RWPE2 (cell line): Measurements from ENCODE around the gene PHACTR1.

Experiments
- ATAC-seq: fragments of 200-7000 bp; cut with Tn5 transposase; 3 replicates; pipeline ENCODE4 v1.9.1; 2021; ENCODE audit warnings: low read depth
- DNase-seq: peaks from one replicate; pipeline ENCODE4 v3.0.0-alpha.2; 2020; ENCODE audit warnings: low spot score
- H3K27ac ChIP-seq: fragments of 450-650 bp; 2 replicates; pipeline ENCODE4 v1.5.1; 2017; ENCODE audit warnings: mild to moderate bottlenecking; ENCODE audit not compliant: poor library complexity, severe bottlenecking
- H3K27me3 ChIP-seq: fragments of 250-450 bp; sonication (Bioruptor Pico); 2 replicates; pipeline ENCODE4 v1.5.1; 2021; ENCODE audit warnings: mild to moderate bottlenecking, moderate library complexity; ENCODE audit not compliant: insufficient read depth, poor library complexity, severe bottlenecking
- H3K36me3 ChIP-seq: fragments of 250-450 bp; sonication (Bioruptor Pico); 2 replicates; pipeline ENCODE4 v1.5.1; 2020; ENCODE audit warnings: low read depth, mild to moderate bottlenecking, moderate library complexity
- H3K4me1 ChIP-seq: fragments of 250-450 bp; sonication (Bioruptor Pico); 2 replicates; pipeline ENCODE4 v1.5.1; 2021; ENCODE audit warnings: mild to moderate bottlenecking, moderate library complexity; ENCODE audit not compliant: insufficient read depth, poor library complexity, severe bottlenecking
- H3K4me3 ChIP-seq: fragments of 250-450 bp; sonication (Bioruptor Pico); 2 replicates; pipeline ENCODE4 v1.5.1; 2021; ENCODE audit warnings: mild to moderate bottlenecking, moderate library complexity; ENCODE audit not compliant: severe bottlenecking
- H3K9me3 ChIP-seq: fragments of 250-450 bp; sonication (Bioruptor Pico); 2 replicates; pipeline ENCODE4 v1.5.1; 2021; ENCODE audit warnings: mild to moderate bottlenecking, moderate library complexity; ENCODE audit not compliant: severe bottlenecking
- CTCF ChIP-seq: fragments of 450-650 bp; IDR thresholded peaks from one replicate; pipeline ENCODE4 v1.5.1; 2017; ENCODE audit warnings: mild to moderate bottlenecking, moderate library complexity; ENCODE audit not compliant: poor library complexity, severe bottlenecking

Gene PHACTR1

GRCh38 chr6:12735786-12736185, 19.2 kb downstream of the PHACTR1 start:
- TF ChIP-seq CTCF, result no peak
- H3K27me3 ChIP-seq, result no peaks in the 10 kb centered on the region
- no peak overlapping the region for H3K4me3 ChIP-seq
- no peaks in the 10 kb centered on the region for H3K36me3 ChIP-seq
- H3K9me3 ChIP-seq, result no peaks in the 10 kb centered on the region
- ATAC-seq (no peak), DNase-seq (no peak)
- H3K4me1 ChIP-seq, result no peaks in the 10 kb centered on the region
- H3K27ac ChIP-seq, result no peak overlapping the region

- no peaks in the 10 kb centered on the region for H3K9me3 ChIP-seq
- no peak for DNase-seq
- H3K36me3 ChIP-seq, result no peaks in the 10 kb centered on the region
- peaks cover 49% of the 10 kb centered on the region for H3K27me3 ChIP-seq
- no peak overlapping the region for H3K4me3 ChIP-seq
- ATAC-seq, result no peak
- no peaks in the 10 kb centered on the region for H3K4me1 ChIP-seq
- no peak overlapping the region for H3K27ac ChIP-seq
- no peak for TF ChIP-seq CTCF
Measured at GRCh38 chr6:12748411-12748810, 31.8 kb downstream of the PHACTR1 start.

- H3K4me3 ChIP-seq, result no peak overlapping the region
- no peaks in the 10 kb centered on the region for H3K9me3 ChIP-seq
- peaks cover 49% of the 10 kb centered on the region for H3K27me3 ChIP-seq
- no peaks in the 10 kb centered on the region for H3K36me3 ChIP-seq
- ATAC-seq (peak; percentile 45; the same call in 2 of the 3 replicates), DNase-seq (no peak)
- TF ChIP-seq CTCF, result no peak
- H3K4me1 ChIP-seq, result no peaks in the 10 kb centered on the region
- H3K27ac ChIP-seq, result no peak overlapping the region
Measured at GRCh38 chr6:12748815-12749521, 32.4 kb downstream of the PHACTR1 start.

- Histone ChIP-seq H3K36me3 (no peaks in the 10 kb centered on the region), H3K4me3 (no peak overlapping the region), H3K9me3 (no peaks in the 10 kb centered on the region), H3K4me1 (no peaks in the 10 kb centered on the region), H3K27me3 (peaks cover 49% of the 10 kb centered on the region), H3K27ac (no peak overlapping the region)
- peak; percentile 49 for DNase-seq
- no peak for ATAC-seq
- TF ChIP-seq CTCF, result no peak
Measured at GRCh38 chr6:12749531-12750379, 33.2 kb downstream of the PHACTR1 start.
